CD4-positive, alpha-beta T cell treated with Interleukin-4 for 1 hour (primary cell): ENCODE results near the gene NUP93.

ENCODE experiments used
- DNase-seq, 2 donors: peaks; one replicate each; pipeline ENCODE4 v3.0.0-alpha.2; 2020 to 2022

NUP93 gene

GRCh38 chr16:56729735-56730662, at the start of gene NUP93:
Gene NUP93, plus strand, starts transcription at chr16:56730129. Its CDS starts 18,119 bp downstream, at chr16:56748248.
- DNase-seq: peak; percentile 90 to 91

- peak; percentile 87 to 89 for DNase-seq
Measured at GRCh38 chr16:56681939-56682702, 47.8 kb upstream of the NUP93 start, which contains the start of gene MT1X. Gene MT1X, plus strand, starts transcription at chr16:56682470. Its CDS starts 71 bp downstream, at chr16:56682541.

- DNase-seq: no peak
Measured at GRCh38 chr16:56682703-56683397, 47.1 kb upstream of the NUP93 start.

GRCh38 chr16:56683424-56684172, 46.3 kb upstream of the NUP93 start:
- DNase-seq: no peak

GRCh38 chr16:56684256-56684925, 45.5 kb upstream of the NUP93 start:
- DNase-seq: no peak

DNA sequence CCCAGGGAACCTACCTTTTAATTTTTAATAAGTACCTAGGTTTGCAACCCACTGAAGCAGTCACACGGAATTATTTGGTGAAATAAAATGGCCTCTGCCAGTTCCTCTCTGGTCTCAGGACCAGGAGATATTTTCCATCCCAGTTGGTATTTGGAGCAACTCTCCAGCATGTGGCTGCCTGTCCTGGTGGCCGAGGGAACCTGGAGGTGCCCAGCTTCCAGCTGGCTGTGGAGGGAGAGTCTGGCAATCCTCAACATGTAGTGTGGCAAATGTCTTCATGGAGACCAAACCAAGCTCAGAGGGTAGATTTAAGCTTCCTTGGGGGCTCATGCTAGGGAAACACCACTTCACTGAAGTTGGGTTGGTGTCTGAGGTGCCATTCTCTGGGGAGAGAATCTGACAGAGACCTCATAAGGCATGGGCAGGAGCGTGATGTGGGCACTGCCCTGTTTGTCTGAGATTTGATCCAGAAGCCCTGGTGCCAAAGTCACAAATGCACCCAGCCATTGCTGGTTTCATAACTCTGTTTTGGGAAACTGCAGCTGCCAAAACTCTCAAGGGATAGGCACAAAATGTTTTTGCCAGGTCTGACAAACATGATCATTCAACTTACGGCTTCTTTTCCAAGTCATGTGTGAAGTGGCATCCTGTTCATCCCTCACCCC, 44.9 kb upstream of the NUP93 start:
- DNase-seq: no peak

- no peak for DNase-seq
Measured at GRCh38 chr16:56686758-56687157, 43.2 kb upstream of the NUP93 start.

DNA sequence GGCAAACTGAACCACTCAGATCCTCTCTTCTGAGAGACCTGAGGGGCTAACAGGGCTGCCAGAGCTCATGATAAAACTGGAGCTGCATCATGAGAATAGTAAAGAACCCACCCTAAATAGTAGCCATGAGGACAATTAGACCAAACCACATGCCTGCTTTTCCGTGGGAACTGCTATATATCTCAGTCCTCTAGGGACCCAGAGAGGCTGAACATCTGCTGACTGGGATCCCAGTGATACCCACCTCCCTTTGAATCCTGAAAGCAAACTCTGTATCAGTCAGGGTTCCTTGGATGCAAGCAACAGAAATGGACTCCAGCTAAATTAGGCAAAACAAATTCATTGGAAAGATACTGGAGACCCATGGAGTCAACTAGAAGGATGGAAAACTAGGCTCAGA, 41.2 kb upstream of the NUP93 start:
- DNase-seq: no peak

- no peak for DNase-seq
Measured at GRCh38 chr16:56689171-56689570, 40.8 kb upstream of the NUP93 start.

- no peak for DNase-seq
Measured at GRCh38 chr16:56690420-56691122, 39.4 kb upstream of the NUP93 start.

DNA sequence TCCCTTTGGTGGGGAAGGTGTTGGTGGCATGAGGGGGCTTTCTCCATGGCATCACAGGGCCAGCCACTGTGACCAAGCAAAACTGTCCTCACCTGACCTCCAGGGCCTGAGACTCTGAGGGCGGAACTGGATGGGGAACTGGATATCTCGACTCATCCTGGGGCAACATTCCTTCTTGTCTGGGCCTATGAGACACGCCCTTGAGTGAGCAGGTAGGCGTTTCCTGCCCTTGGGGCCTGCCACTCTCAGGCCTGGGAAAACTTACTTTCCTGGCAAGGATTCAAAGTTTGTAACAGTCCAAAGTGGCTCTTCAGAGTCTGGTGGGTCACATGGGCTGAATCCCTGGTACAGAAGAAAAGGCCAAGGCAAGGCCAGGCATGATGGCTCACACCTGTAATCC, 38.0 kb upstream of the NUP93 start:
- DNase-seq: no peak

DNA sequence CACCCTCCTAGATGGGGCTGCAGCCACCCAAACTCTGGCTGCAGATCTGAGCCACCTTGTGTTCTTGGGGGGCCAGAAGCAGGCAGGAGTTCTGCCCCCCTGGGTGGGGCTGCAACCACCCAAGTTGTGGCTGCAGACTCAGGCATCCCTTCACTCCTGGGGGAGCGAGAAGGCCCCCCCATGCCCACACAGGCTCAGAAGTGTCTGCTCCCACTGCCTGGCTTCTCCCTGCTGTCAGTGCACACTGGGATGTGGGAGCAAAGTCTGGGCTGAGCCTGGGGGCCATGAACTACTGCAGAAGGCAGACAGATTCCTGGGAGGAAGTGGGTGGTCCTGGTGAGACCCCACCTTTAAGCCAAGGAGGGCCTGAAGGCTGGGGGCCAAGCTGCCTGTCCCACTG, 34.7 kb upstream of the NUP93 start:
- DNase-seq: no peak

DNA sequence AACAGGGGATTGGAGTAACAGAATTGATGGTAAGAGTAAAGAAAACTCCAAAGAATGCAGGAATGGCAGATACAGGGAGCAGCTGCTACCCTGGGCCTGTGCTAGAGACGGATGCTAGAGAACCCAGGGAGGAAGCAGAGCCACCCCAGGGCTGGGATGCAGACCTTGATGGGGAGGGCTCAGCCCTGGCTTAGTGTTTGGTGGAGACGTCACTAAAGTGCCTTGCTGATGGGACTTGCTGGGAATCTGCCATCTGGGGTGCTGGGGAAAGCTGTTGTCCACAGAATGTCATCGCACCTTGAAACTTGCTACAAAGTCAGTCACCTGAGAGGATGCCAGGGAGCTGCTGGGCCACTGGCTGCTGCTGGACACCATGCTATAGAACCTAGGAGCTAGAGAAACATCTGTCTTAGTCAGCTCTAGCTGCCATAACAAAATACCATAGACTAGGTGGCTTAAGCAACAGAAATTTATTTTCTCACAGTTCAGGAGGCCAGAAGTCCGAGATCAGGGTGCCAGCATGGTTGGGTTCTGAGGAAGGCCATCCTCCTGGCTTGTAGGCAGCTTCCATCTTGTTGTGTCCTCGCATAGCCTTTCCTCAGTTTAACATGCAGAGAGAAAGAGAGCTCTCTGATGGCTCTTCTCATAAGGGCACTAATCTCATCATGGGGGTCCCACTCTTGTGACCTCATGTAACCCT, 32.3 kb upstream of the NUP93 start:
- no peak for DNase-seq

DNA sequence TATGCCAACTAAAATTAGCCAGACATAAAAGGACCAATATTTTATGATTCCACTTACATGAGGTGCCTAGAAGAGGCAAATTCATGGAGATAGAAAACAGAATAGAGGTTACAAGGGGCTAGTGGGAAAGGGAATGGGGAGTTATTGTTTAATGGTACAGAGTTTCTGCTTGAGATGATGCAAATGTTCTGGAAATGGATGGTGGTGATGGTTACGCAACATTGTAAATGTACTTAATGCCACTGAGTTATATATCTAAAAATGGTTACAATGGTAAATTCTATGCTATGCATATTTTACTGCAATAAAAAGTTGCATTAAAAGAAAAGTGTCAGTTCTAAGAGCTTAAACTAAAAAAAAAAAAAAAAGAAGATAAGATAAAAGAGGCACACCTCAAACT, 29.7 kb upstream of the NUP93 start:
- DNase-seq: no peak

DNA sequence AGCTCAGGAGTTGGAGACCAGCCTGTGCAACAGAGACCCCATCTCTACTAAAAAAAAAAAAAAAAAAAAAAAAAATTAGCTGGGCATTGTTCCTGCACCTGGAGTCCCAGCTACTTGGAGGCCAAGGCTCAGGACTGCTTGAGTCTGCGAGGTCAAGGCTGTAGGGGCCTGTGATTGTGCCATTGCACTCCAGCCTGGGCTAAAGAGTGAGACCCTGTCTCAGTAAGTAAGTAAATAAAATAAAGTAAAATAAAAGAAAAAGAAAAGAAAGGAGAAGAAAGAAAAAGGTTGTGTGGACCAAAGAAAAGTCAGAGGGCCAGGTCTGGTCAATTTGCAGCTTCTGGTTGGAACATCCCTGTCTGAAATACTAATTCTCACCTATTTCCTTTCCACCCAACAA, 29.3 kb upstream of the NUP93 start:
- DNase-seq: no peak

DNA sequence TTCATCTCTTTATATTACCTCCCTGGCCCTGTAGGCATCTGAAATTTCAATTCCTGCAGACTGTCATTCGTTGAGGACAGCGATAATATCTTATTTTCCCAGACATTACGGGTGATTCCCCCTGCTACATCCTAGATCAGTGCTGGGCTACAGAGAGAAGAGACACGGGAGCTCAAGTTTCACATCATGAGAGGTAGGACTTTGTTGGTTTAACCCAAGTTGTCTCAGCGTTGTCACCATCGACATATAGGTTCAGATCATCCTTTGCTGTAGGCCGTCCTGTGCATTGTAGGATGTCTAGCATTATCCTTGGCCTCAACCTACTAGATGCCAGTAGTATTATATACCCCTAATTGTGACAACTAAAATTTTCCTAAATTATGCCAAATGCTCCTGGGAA, 28.4 kb upstream of the NUP93 start:
- DNase-seq: no peak

GRCh38 chr16:56702836-56703235, 27.1 kb upstream of the NUP93 start:
- DNase-seq: no peak

- DNase-seq: peak; percentile 20
Measured at GRCh38 chr16:56708525-56709442, 21.1 kb upstream of the NUP93 start.
